ENCODE results near the gene STK26.
"Not testable (repeated sequence)": the region's sequence is repeated elsewhere in the genome, so short reads cannot be mapped to it uniquely, and the experiment has no call there.

Gene STK26

GRCh38 chrX:132022967-132023895 lies at the start of gene STK26:
TSS of gene STK26 (plus strand) at chrX:132023302. CDS start at chrX:132023618, 316 bp downstream.
- DNase-seq, result peak; percentile 84

GRCh38 chrX:131975851-131976250 lies 47.3 kb upstream of the STK26 start:
- no peak for DNase-seq

- peak; percentile 8 for DNase-seq
Measured at GRCh38 chrX:131977619-131978018, 45.5 kb upstream of the STK26 start.

GRCh38 chrX:131979116-131979515 lies 44.0 kb upstream of the STK26 start:
- no peak for DNase-seq

- peak; percentile 12 for DNase-seq
Measured at GRCh38 chrX:131985526-131986049, 37.5 kb upstream of the STK26 start.

GRCh38 chrX:131987252-131987651 lies 35.9 kb upstream of the STK26 start:
- DNase-seq, result peak; percentile 46

GRCh38 chrX:131988236-131988635 lies 34.9 kb upstream of the STK26 start:
- DNase-seq, result peak; percentile 22

GRCh38 chrX:132001127-132001526 lies 22.0 kb upstream of the STK26 start:
- DNase-seq, result no peak

GRCh38 chrX:132004728-132005127 lies 18.4 kb upstream of the STK26 start:
- DNase-seq, result peak; percentile 32

- no peak for DNase-seq
Measured at GRCh38 chrX:132009350-132009749, 13.8 kb upstream of the STK26 start.

GRCh38 chrX:132010213-132010612 lies 12.9 kb upstream of the STK26 start:
- DNase-seq, result not testable (repeated sequence)

- no peak for DNase-seq
Measured at GRCh38 chrX:132015875-132016274, 7.2 kb upstream of the STK26 start.

- peak; percentile 44 for DNase-seq
Measured at GRCh38 chrX:132016628-132017430, 6.3 kb upstream of the STK26 start.

GRCh38 chrX:132017431-132018185 lies 5.5 kb upstream of the STK26 start:
- DNase-seq, result no peak

GRCh38 chrX:132022198-132022966 lies 720 bp upstream of the STK26 start:
- peak; percentile 55 for DNase-seq

- DNase-seq, result peak; percentile 56
Measured at GRCh38 chrX:132023896-132024386, 839 bp downstream of the STK26 start.

- peak; percentile 42 for DNase-seq
Measured at GRCh38 chrX:132025041-132025440, 1.9 kb downstream of the STK26 start.

- no peak for DNase-seq
Measured at GRCh38 chrX:132030264-132030663, 7.2 kb downstream of the STK26 start.

- DNase-seq, result no peak
Measured at GRCh38 chrX:132031867-132032266, 8.8 kb downstream of the STK26 start.

GRCh38 chrX:132033166-132033565 lies 10.1 kb downstream of the STK26 start:
- no peak for DNase-seq

GRCh38 chrX:132034648-132035047 lies 11.5 kb downstream of the STK26 start:
- no peak for DNase-seq

All from hematopoietic multipotent progenitor cell treated with erythropoietin and hydrocortisone succinate and interleukin-3 and kit ligand, for 8 days (in vitro differentiated cells).